Measurements from ENCODE around the gene FNDC4. TPM values are rescaled to one million over a fixed set of nuclear protein-coding genes. Genes with fewer than 3 reads are reported as not detected.
A peak's percentile ranks its signal among the peaks of the same experiment; 100 is the strongest.

FNDC4 gene
- polyA plus RNA-seq, 1 donor, result 4.2 TPM

DNA sequence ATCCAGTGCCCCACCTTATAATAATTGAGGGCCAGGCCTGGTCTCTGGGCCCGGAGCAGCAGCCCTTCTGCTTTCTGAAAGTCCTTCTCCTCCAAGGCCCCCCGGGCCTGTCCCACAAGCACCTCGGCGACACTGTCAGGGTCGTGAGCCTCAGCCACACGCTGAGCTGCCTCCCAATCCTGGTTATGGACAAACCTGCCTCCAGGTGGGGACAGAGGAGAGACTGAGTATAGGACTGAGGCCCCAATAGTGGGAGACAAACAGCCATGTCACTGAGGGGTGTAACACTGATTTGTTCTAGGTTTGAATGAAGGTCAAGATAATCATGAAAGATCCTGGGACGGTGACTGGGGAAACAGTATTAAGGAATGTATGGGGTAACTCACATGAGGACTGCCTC lies 41.0 kb downstream of the FNDC4 start:
- H3K4me1 ChIP-seq (ENCODE audit: control insufficient read depth, insufficient read depth, low read length), result no peaks in the 10 kb centered on the region
- no peak for DNase-seq
- peaks cover 59% of the 10 kb centered on the region for H3K36me3 ChIP-seq (ENCODE audit: control insufficient read depth, insufficient read depth, low read length)
- no peaks in the 10 kb centered on the region for H3K27me3 ChIP-seq (ENCODE audit: control insufficient read depth, insufficient read depth, low read length)
- H3K4me3 ChIP-seq (ENCODE audit: low read length), result no peak overlapping the region
- no peak overlapping the region for H3K27ac ChIP-seq (ENCODE audit: low read length)
- no peaks in the 10 kb centered on the region for H3K9me3 ChIP-seq (ENCODE audit: control insufficient read depth, low read depth, low read length)
- WGBS (ENCODE audit: insufficient coverage, low lambda C conversion rate), result no CpG with 5 or more reads among the region's 7 CpGs

GRCh38 chr2:27451095-27451494 lies 43.9 kb downstream of the FNDC4 start:
- H3K27ac ChIP-seq (ENCODE audit: low read length), result no peak overlapping the region
- peaks cover 52% of the 10 kb centered on the region for H3K36me3 ChIP-seq (ENCODE audit: control insufficient read depth, insufficient read depth, low read length)
- H3K4me1 ChIP-seq (ENCODE audit: control insufficient read depth, insufficient read depth, low read length), result peaks cover 3% of the 10 kb centered on the region
- H3K27me3 ChIP-seq (ENCODE audit: control insufficient read depth, insufficient read depth, low read length), result no peaks in the 10 kb centered on the region
- no peak for DNase-seq
- WGBS (ENCODE audit: insufficient coverage, low lambda C conversion rate), result no CpG with 5 or more reads among the region's 1 CpG
- H3K4me3 ChIP-seq (ENCODE audit: low read length), result no peak overlapping the region
- no peaks in the 10 kb centered on the region for H3K9me3 ChIP-seq (ENCODE audit: control insufficient read depth, low read depth, low read length)

- peaks cover 12% of the 10 kb centered on the region for H3K4me1 ChIP-seq (ENCODE audit: control insufficient read depth, insufficient read depth, low read length)
- H3K9me3 ChIP-seq (ENCODE audit: control insufficient read depth, low read depth, low read length), result no peaks in the 10 kb centered on the region
- no peak overlapping the region for H3K27ac ChIP-seq (ENCODE audit: low read length)
- H3K36me3 ChIP-seq (ENCODE audit: control insufficient read depth, insufficient read depth, low read length), result peaks cover 39% of the 10 kb centered on the region
- WGBS (ENCODE audit: insufficient coverage, low lambda C conversion rate), result no CpG with 5 or more reads among the region's 3 CpGs
- no peaks in the 10 kb centered on the region for H3K27me3 ChIP-seq (ENCODE audit: control insufficient read depth, insufficient read depth, low read length)
- H3K4me3 ChIP-seq (ENCODE audit: low read length), result no peak overlapping the region
- DNase-seq, result no peak
Observed at GRCh38 chr2:27448381-27448780, 46.6 kb downstream of the FNDC4 start.

DNA sequence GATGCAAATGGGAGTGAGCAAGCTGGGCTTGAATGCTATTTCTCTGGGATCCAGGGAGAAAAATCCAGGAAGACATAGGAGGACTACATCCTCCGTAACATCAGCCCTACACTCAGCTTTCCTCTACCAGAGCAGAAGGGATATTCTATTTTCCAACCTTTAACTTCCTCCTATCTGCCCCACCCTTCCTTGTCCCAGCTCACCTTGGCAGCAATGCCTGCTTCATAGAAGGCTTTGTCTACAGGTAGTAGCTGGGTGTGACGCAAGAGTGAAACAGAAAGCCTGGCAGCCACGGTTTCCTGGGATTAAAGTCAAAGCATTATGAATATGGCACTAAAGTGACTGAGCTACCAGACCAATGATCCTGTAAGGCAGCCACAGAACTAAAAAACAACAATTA lies 48.9 kb downstream of the FNDC4 start:
- peaks cover 36% of the 10 kb centered on the region for H3K36me3 ChIP-seq (ENCODE audit: control insufficient read depth, insufficient read depth, low read length)
- H3K27me3 ChIP-seq (ENCODE audit: control insufficient read depth, insufficient read depth, low read length), result no peaks in the 10 kb centered on the region
- peak overlapping the region; percentile 93 for H3K27ac ChIP-seq (ENCODE audit: low read length)
- H3K4me1 ChIP-seq (ENCODE audit: control insufficient read depth, insufficient read depth, low read length), result peaks cover 23% of the 10 kb centered on the region
- no peak overlapping the region for H3K4me3 ChIP-seq (ENCODE audit: low read length)
- peak; percentile 92 to 96 for DNase-seq
- no peaks in the 10 kb centered on the region for H3K9me3 ChIP-seq (ENCODE audit: control insufficient read depth, low read depth, low read length)
- WGBS (ENCODE audit: insufficient coverage, low lambda C conversion rate), result no CpG with 5 or more reads among the region's 3 CpGs

DNA sequence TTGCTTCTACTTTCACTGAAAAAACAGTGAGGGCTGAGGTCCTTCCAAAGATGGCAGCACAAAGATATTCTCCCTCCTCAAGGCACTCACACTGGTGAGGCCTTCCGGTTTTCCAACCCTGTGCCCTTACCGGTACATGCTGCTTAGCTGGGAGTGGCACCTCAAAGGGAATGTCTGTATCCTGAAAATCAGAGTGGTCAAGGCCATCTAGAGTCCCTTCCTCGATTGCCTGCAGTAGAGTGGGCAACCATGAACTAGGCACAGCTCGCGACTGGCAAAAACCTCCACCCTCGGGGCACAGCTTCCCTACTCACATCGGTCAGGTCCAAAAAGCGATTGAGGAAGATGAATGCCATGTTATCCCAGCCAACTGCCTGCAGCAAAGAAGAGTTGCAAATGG lies 49.4 kb downstream of the FNDC4 start:
- H3K36me3 ChIP-seq (ENCODE audit: control insufficient read depth, insufficient read depth, low read length), result peaks cover 41% of the 10 kb centered on the region
- peak overlapping the region; percentile 93 for H3K27ac ChIP-seq (ENCODE audit: low read length)
- H3K4me3 ChIP-seq (ENCODE audit: low read length), result no peak overlapping the region
- WGBS (ENCODE audit: insufficient coverage, low lambda C conversion rate), result no CpG with 5 or more reads among the region's 8 CpGs
- no peak for DNase-seq
- no peaks in the 10 kb centered on the region for H3K9me3 ChIP-seq (ENCODE audit: control insufficient read depth, low read depth, low read length)
- H3K4me1 ChIP-seq (ENCODE audit: control insufficient read depth, insufficient read depth, low read length), result peaks cover 23% of the 10 kb centered on the region
- no peaks in the 10 kb centered on the region for H3K27me3 ChIP-seq (ENCODE audit: control insufficient read depth, insufficient read depth, low read length)

GRCh38 chr2:27445155-27445554 lies 49.8 kb downstream of the FNDC4 start:
- DNase-seq, result no peak
- peaks cover 23% of the 10 kb centered on the region for H3K4me1 ChIP-seq (ENCODE audit: control insufficient read depth, insufficient read depth, low read length)
- H3K27me3 ChIP-seq (ENCODE audit: control insufficient read depth, insufficient read depth, low read length), result no peaks in the 10 kb centered on the region
- H3K4me3 ChIP-seq (ENCODE audit: low read length), result no peak overlapping the region
- no CpG with 5 or more reads among the region's 8 CpGs for WGBS (ENCODE audit: insufficient coverage, low lambda C conversion rate)
- H3K36me3 ChIP-seq (ENCODE audit: control insufficient read depth, insufficient read depth, low read length), result peaks cover 44% of the 10 kb centered on the region
- no peaks in the 10 kb centered on the region for H3K9me3 ChIP-seq (ENCODE audit: control insufficient read depth, low read depth, low read length)
- H3K27ac ChIP-seq (ENCODE audit: low read length), result peak overlapping the region; percentile 93

- peak overlapping the region; percentile 63 for H3K27ac ChIP-seq (ENCODE audit: low read length)
- peaks cover 23% of the 10 kb centered on the region for H3K4me1 ChIP-seq (ENCODE audit: control insufficient read depth, insufficient read depth, low read length)
- no peaks in the 10 kb centered on the region for H3K9me3 ChIP-seq (ENCODE audit: control insufficient read depth, low read depth, low read length)
- H3K36me3 ChIP-seq (ENCODE audit: control insufficient read depth, insufficient read depth, low read length), result peaks cover 44% of the 10 kb centered on the region
- DNase-seq, result peak in 1 of 2 donors; percentile 54
- peak overlapping the region; percentile 56 for H3K4me3 ChIP-seq (ENCODE audit: low read length)
- no CpG with 5 or more reads among the region's 6 CpGs for WGBS (ENCODE audit: insufficient coverage, low lambda C conversion rate)
- H3K27me3 ChIP-seq (ENCODE audit: control insufficient read depth, insufficient read depth, low read length), result no peaks in the 10 kb centered on the region
Observed at GRCh38 chr2:27442920-27443282, 52.1 kb downstream of the FNDC4 start.

DNA sequence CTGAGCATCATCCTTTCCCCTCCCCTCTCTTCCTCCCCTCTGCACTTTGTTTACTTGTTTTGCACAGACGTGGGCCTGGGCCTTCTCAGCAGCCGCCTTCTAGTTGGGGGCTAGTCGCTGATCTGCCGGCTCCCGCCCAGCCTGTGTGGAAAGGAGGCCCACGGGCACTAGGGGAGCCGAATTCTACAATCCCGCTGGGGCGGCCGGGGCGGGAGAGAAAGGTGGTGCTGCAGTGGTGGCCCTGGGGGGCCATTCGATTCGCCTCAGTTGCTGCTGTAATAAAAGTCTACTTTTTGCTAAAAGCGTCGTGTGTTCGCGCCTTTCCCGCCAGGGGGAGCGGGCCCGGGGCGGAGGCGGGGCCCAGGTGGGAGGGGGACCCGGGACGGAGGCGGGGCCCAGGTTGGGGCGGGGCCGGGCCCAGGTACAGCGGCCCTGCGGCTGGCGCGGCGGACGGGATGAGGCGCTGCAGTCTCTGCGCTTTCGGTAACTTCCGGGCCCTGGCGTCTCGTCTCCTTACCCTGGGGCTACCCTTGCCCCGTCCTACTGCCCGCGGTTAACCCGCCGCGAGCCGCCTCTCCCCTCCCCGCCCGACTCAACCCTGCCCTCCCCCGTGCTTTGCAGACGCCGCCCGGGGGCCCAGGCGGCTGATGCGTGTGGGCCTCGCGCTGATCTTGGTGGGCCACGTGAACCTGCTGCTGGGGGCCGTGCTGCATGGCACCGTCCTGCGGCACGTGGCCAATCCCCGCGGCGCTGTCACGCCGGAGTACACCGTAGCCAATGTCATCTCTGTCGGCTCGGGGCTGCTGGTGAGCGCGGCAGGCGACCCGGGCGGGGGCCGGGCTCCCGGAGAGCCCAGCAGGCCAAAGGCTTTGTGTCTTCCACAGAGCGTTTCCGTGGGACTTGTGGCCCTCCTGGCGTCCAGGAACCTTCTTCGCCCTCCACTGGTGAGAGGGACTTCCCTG lies 52.8 kb downstream of the FNDC4 start, which contains the start of gene KRTCAP3:
Gene KRTCAP3, plus strand, starts transcription at position 424 of the 962 bp plus-strand sequence. Its CDS starts 32 bp downstream, at position 456.
- no CpG with 5 or more reads among the region's 80 CpGs for WGBS (ENCODE audit: insufficient coverage, low lambda C conversion rate)
- Histone ChIP-seq H3K9me3 (ENCODE audit: control insufficient read depth, low read depth, low read length) (no peaks in the 10 kb centered on the region), H3K4me1 (ENCODE audit: control insufficient read depth, insufficient read depth, low read length) (peaks cover 23% of the 10 kb centered on the region), H3K36me3 (ENCODE audit: control insufficient read depth, insufficient read depth, low read length) (peaks cover 40% of the 10 kb centered on the region), H3K27ac (ENCODE audit: low read length) (peak within 1 kb of the TSS; percentile 63), H3K4me3 (ENCODE audit: low read length) (peak within 1 kb of the TSS; percentile 56), H3K27me3 (ENCODE audit: control insufficient read depth, insufficient read depth, low read length) (no peaks in the 10 kb centered on the region)
- peak; percentile 64 to 85 for DNase-seq

Other genes starting within 250 kb of the FNDC4 start
- gene SLC30A3, start 232.2 kb downstream of the FNDC4 start, polyA plus RNA-seq, result 0.57 TPM
- 0.19 TPM for gene DNAJC5G, start 219.8 kb downstream of the FNDC4 start, polyA plus RNA-seq
- gene TRIM54, start 212.8 kb downstream of the FNDC4 start, polyA plus RNA-seq, result 0.60 TPM
- 3.4 TPM for gene UCN, start 186.8 kb downstream of the FNDC4 start, polyA plus RNA-seq
- gene MPV17, start 172.1 kb downstream of the FNDC4 start, polyA plus RNA-seq, result 99.6 TPM
- 51.9 TPM for gene GTF3C2, start 138.4 kb downstream of the FNDC4 start, polyA plus RNA-seq
- 39.7 TPM for gene EIF2B4, start 124.9 kb downstream of the FNDC4 start, polyA plus RNA-seq
- gene SNX17, start 124.6 kb downstream of the FNDC4 start, polyA plus RNA-seq, result 68.0 TPM
- gene ZNF513, start 114.5 kb downstream of the FNDC4 start, polyA plus RNA-seq, result 23.1 TPM
- gene PPM1G, start 85.6 kb downstream of the FNDC4 start, polyA plus RNA-seq, result 66.4 TPM
- gene NRBP1, start 66.6 kb downstream of the FNDC4 start, polyA plus RNA-seq, result 89.0 TPM
- gene KRTCAP3, start 52.8 kb downstream of the FNDC4 start, polyA plus RNA-seq, result 55.5 TPM
- gene IFT172, start 5.5 kb downstream of the FNDC4 start, polyA plus RNA-seq, result 30.7 TPM
- 2.9 TPM for gene GCKR, start 1.6 kb upstream of the FNDC4 start, polyA plus RNA-seq
- gene ZNF512, start 87.8 kb upstream of the FNDC4 start, polyA plus RNA-seq, result 36.7 TPM
- 5.4 TPM for gene CCDC121, start 133.8 kb upstream of the FNDC4 start, polyA plus RNA-seq
- 41.5 TPM for gene GPN1, start 133.8 kb upstream of the FNDC4 start, polyA plus RNA-seq
- gene SUPT7L, start 168.4 kb upstream of the FNDC4 start, polyA plus RNA-seq, result 49.6 TPM
- 23.5 TPM for gene SLC4A1AP, start 168.7 kb upstream of the FNDC4 start, polyA plus RNA-seq